Right lobe of liver (tissue), 6 donors: ENCODE measurements around the gene DNMBP. TPM values are rescaled to one million over a fixed set of nuclear protein-coding genes. Genes with fewer than 3 reads are reported as not detected.
A peak's percentile ranks its signal among the peaks of the same experiment; 100 is the strongest.

Source experiments
- ATAC-seq, 4 donors: fragments of 200-7000 bp; cut with Tn5 transposase; one replicate each; pipeline ENCODE4 v1.9.1; 2020; ENCODE audit warnings: mild to moderate bottlenecking in 4 of 4, moderate library complexity in 4 of 4
- DNase-seq, 3 donors: peaks; one replicate each; pipeline ENCODE4 v3.0.0-alpha.2; 2020
- H3K27ac ChIP-seq, 3 donors: fragments of 200-600 bp; one replicate each; pipeline ENCODE4 v1.8.0; 2022
- H3K27me3 ChIP-seq, 2 donors: fragments of 200-600 bp; one replicate each; pipeline ENCODE4 v1.8.0; 2022
- H3K36me3 ChIP-seq, 4 donors: fragments of 200-600 bp; sonication (generic) in 1 of 4; one replicate each; pipeline versions ENCODE4 v1.5.1 to v1.8.0; 2017 to 2022; ENCODE audit warnings: control low read depth in 1 of 4
- H3K4me1 ChIP-seq, 4 donors: fragments of 200-600 bp; sonication (generic) in 1 of 4; one replicate each; pipeline versions ENCODE4 v1.5.1 to v1.8.0; 2017 to 2022; ENCODE audit warnings: control low read depth in 1 of 4
- H3K4me3 ChIP-seq, 3 donors: fragments of 200-600 bp; one replicate each; pipeline ENCODE4 v1.8.0; 2022
- H3K9me3 ChIP-seq, 4 donors: fragments of 200-600 bp; sonication (generic) in 1 of 4; one replicate each; pipeline versions ENCODE4 v1.5.1 to v1.8.0; 2017 to 2022; ENCODE audit warnings: control low read depth in 1 of 4
- CTCF ChIP-seq, 4 donors: fragments of 200-600 bp in 3 of 4; fragments of 450-650 bp in 1 of 4; IDR thresholded peaks; one replicate each; pipeline versions ENCODE4 v1.5.1 to v1.8.0; 2016 to 2022; ENCODE audit warnings: antibody characterized with exemption in 4 of 4, mild to moderate bottlenecking in 2 of 4
- POLR2A ChIP-seq: fragments of 450-650 bp; IDR thresholded peaks from one replicate; pipeline ENCODE4 v1.6.1; 2017; ENCODE audit warnings: antibody characterized with exemption, mild to moderate bottlenecking
- WGBS: methylation state at CpG from one replicate; pipeline ENCODE4 v1.1.6; 2018; ENCODE audit warnings: low coverage, low lambda C conversion rate; ENCODE audit not compliant: insufficient coverage; ENCODE audit errors: missing lambda C conversion rate; 5-methylcytosine and 5-hydroxymethylcytosine counted together
- intact Hi-C, 2 donors: fragments of 100-400 bp; cut with DNase I; formaldehyde crosslinking; loops; one replicate each; pipeline versions ENCODE4 v1.11.2 to v1.14.1; 2022
- total RNA-seq, 6 experiments: library from RNA; depleted of rRNA in 2 of 6; stranded (reverse); fragments of >200 nt in 2 of 6; fragmentation: NEBNext Ultra II Directional in 3 of 6; extraction: Animal tissue kit (Norgen Biotek cat#: 25700) in 3 of 6; gene quantifications; one replicate each; pipeline versions ENCODE4 v1.1.0 to v1.2.4, GENCODE V29; 2016 to 2023
- donor health status: DM: no; HTN: yes; CAD: no.
- donor health status: DM: no; HTN: no; CAD: no.
- donor health status: DM: no; HTN: no; CAD: no.
- donor health status: DM: no; HTN: yes; CAD: no.
- donor health status: DM: no; HTN: yes; CAD: no.

Gene DNMBP
- total RNA-seq, 6 experiments from 2014 or later: 7.9 to 12.7 (median 9.9) TPM

- Histone ChIP-seq H3K4me1 (no peaks in the 10 kb centered on the region), H3K9me3 (no peaks in the 10 kb centered on the region), H3K27ac (no peak overlapping the region), H3K27me3 (no peaks in the 10 kb centered on the region), H3K36me3 (no peaks in the 10 kb centered on the region), H3K4me3 (no peak overlapping the region)
- no peak for ATAC-seq
- no peak for DNase-seq
- TF ChIP-seq POLR2A (no peak), CTCF (IDR thresholded peaks at IDR 0.05) (no peak)
- intact Hi-C loops: no loop called here
- 88% methylated on average over 8 of the region's 8 CpGs for WGBS
These were observed 149.3 kb downstream of the DNMBP start for GRCh38 chr10:99860466-99860865.

- Histone ChIP-seq H3K4me3 (no peak overlapping the region), H3K4me1 (no peaks in the 10 kb centered on the region), H3K36me3 (no peaks in the 10 kb centered on the region), H3K9me3 (no peaks in the 10 kb centered on the region), H3K27ac (no peak overlapping the region), H3K27me3 (no peaks in the 10 kb centered on the region)
- WGBS: 39% methylated on average over 5 of the region's 5 CpGs
- intact Hi-C loops: no loop called here
- no peak for DNase-seq
- TF ChIP-seq CTCF (IDR thresholded peaks at IDR 0.05) (peak in 1 of 4 donors; percentile 5), POLR2A (no peak)
- peak in 1 of 4 donors; percentile 48 for ATAC-seq
These were observed 150.2 kb downstream of the DNMBP start for GRCh38 chr10:99859585-99859984.

GRCh38 chr10:99858849-99859248, 150.9 kb downstream of the DNMBP start:
- no peak for DNase-seq
- ATAC-seq: peak in 3 of 4 donors; percentile 44 to 54 (median 53)
- no peak for TF ChIP-seq POLR2A
- no peak for TF ChIP-seq CTCF (IDR thresholded peaks at IDR 0.05)

GRCh38 chr10:99855479-99856071, 154.2 kb downstream of the DNMBP start:
- Histone ChIP-seq H3K36me3 (peaks cover 0 to 24% (median 10%) of the 10 kb centered on the region in 4 donors), H3K4me1 (no peaks in the 10 kb centered on the region), H3K27ac (no peak overlapping the region), H3K9me3 (no peaks in the 10 kb centered on the region), H3K27me3 (no peaks in the 10 kb centered on the region), H3K4me3 (no peak overlapping the region)
- intact Hi-C loops: no loop called here
- 81% methylated on average over 8 of the region's 8 CpGs for WGBS
- DNase-seq (no peak), ATAC-seq (no peak)
- TF ChIP-seq CTCF (IDR thresholded peaks at IDR 0.05) (no peak), POLR2A (no peak)

More at GRCh38 chr10:99858849-99859248, 150.9 kb downstream of the DNMBP start:
- Histone ChIP-seq H3K27me3 (no peaks in the 10 kb centered on the region), H3K36me3 (no peaks in the 10 kb centered on the region), H3K9me3 (no peaks in the 10 kb centered on the region), H3K4me1 (no peaks in the 10 kb centered on the region), H3K4me3 (no peak overlapping the region), H3K27ac (no peak overlapping the region)
- WGBS: 70% methylated on average over 7 of the region's 8 CpGs
- intact Hi-C loops: no loop called here
